AG09309 (cell line): Measurements from ENCODE around the gene UTP14A.

ENCODE experiments used
- DNase-seq: peaks from one replicate; pipeline ENCODE4 v3.0.0-alpha.2; 2010; ENCODE audit warnings: low read depth
- H3K4me3 ChIP-seq: 2 replicates; pipeline ENCODE4 v1.5.1; 2011; ENCODE audit warnings: mild to moderate bottlenecking, low read depth, low read length, moderate library complexity; ENCODE audit not compliant: control insufficient read depth
- TF ChIP-seq, protein P1 (sequence below): IDR thresholded peaks from 2 replicates; pipeline ENCODE4 v1.5.1; 2011; ENCODE audit warnings: mild to moderate bottlenecking, low read depth, low read length, inconsistent platforms; ENCODE audit not compliant: insufficient read depth, control insufficient read depth; ENCODE audit errors: missing control alignments

Gene UTP14A

GRCh38 chrX:129945131-129945530 is 39.2 kb downstream of the UTP14A start:
- H3K4me3 ChIP-seq, result no peak overlapping the region
- TF ChIP-seq, protein P1, sequence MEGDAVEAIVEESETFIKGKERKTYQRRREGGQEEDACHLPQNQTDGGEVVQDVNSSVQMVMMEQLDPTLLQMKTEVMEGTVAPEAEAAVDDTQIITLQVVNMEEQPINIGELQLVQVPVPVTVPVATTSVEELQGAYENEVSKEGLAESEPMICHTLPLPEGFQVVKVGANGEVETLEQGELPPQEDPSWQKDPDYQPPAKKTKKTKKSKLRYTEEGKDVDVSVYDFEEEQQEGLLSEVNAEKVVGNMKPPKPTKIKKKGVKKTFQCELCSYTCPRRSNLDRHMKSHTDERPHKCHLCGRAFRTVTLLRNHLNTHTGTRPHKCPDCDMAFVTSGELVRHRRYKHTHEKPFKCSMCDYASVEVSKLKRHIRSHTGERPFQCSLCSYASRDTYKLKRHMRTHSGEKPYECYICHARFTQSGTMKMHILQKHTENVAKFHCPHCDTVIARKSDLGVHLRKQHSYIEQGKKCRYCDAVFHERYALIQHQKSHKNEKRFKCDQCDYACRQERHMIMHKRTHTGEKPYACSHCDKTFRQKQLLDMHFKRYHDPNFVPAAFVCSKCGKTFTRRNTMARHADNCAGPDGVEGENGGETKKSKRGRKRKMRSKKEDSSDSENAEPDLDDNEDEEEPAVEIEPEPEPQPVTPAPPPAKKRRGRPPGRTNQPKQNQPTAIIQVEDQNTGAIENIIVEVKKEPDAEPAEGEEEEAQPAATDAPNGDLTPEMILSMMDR, result no peak
- no peak for DNase-seq

GRCh38 chrX:129953334-129953648 is 47.3 kb downstream of the UTP14A start:
- TF ChIP-seq, protein P1, result no peak
- DNase-seq, result no peak
- no peak overlapping the region; the same call in 1 of the 2 replicates for H3K4me3 ChIP-seq

DNA sequence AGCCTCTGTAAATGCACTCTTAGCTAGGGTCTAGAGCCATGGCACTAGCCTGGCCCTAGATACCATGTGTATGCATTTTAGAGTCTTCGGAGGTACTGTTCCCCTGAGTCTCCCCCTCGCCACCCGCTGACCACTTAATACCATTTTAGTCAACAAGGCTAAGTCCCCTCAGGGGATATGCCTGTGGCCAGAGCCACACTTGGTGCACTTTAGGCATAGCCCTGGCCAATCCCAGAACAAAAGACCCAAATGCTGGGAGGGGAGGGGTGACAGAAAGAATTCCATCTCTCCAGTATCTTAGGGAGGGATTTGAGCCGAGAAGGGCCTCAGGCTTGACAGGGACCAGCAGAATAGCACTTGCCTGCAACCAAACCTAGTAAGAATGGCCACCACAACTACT is 47.9 kb downstream of the UTP14A start:
- TF ChIP-seq, protein P1, result no peak
- DNase-seq, result no peak
- H3K4me3 ChIP-seq, result no peak overlapping the region

DNA sequence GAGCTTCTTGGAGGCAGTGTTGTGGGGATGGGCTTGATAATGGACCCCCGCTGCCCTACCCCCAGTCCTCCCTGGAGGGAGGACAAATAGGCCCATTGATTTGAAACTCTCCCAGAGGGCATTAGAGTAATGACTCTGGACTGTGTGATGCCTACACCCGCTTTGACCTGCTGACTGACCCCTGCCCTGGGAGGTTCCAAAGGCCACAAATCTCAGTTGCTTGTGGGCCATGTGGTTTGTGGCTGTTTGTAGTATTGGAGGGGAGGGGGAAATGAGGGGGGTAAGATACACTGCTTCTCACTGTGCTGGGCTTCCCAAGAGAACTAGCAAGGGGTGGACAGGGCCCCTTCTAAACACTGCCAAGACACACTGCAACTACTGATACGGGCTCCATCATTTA is 48.8 kb downstream of the UTP14A start:
- DNase-seq, result no peak
- H3K4me3 ChIP-seq, result no peak overlapping the region
- TF ChIP-seq, protein P1, result no peak

GRCh38 chrX:129955682-129956081 is 49.7 kb downstream of the UTP14A start:
- TF ChIP-seq, protein P1, result no peak
- DNase-seq, result no peak
- H3K4me3 ChIP-seq, result no peak overlapping the region

GRCh38 chrX:129956145-129956544 is 50.2 kb downstream of the UTP14A start:
- no peak for DNase-seq
- TF ChIP-seq, protein P1, result no peak
- H3K4me3 ChIP-seq, result no peak overlapping the region

GRCh38 chrX:129956765-129957164 is 50.8 kb downstream of the UTP14A start:
- TF ChIP-seq, protein P1, result no peak
- peak overlapping the region; percentile 32 for H3K4me3 ChIP-seq
- no peak for DNase-seq
